HL-60 (cell line): Measurements from ENCODE around the gene FBXL7.

Source experiments
- DNase-seq, 2 experiments: peaks; one replicate each; pipeline ENCODE4 v3.0.0-alpha.2; 2010 to 2020; ENCODE audit warnings: low read depth in 1 of 2, low spot score in 1 of 2
- H3K27ac ChIP-seq: fragments of 250-450 bp; sonication (Bioruptor Pico); replicated peaks from 2 replicates; pipeline ENCODE4 v1.5.1; 2020; ENCODE audit warnings: mild to moderate bottlenecking, moderate library complexity
- H3K27me3 ChIP-seq: fragments of 250-450 bp; sonication (Bioruptor Pico); 2 replicates; pipeline ENCODE4 v1.5.1; 2021; ENCODE audit warnings: mild to moderate bottlenecking, moderate library complexity; ENCODE audit not compliant: insufficient read depth, poor library complexity, severe bottlenecking
- H3K4me3 ChIP-seq: replicated peaks from 2 replicates; pipeline ENCODE4 v1.5.1; 2011; ENCODE audit warnings: mild to moderate bottlenecking, control low read depth, low read length; ENCODE audit not compliant: insufficient read depth
- CTCF ChIP-seq: IDR thresholded peaks from one replicate; pipeline ENCODE4 v1.5.1; 2011; ENCODE audit warnings: low read length, control low read depth, inconsistent platforms; ENCODE audit not compliant: insufficient read depth
- GABPA ChIP-seq: IDR thresholded peaks from 2 replicates; pipeline ENCODE4 v1.6.1; 2012; ENCODE audit warnings: low read depth
- POLR2AphosphoS5 ChIP-seq: IDR thresholded peaks from 2 replicates; pipeline ENCODE4 v1.6.1; 2012; ENCODE audit warnings: low read depth
- REST ChIP-seq: IDR thresholded peaks from 2 replicates; pipeline ENCODE4 v1.6.1; 2012; ENCODE audit warnings: low read depth; ENCODE audit not compliant: insufficient replicate concordance
- SPI1 ChIP-seq: IDR thresholded peaks from 2 replicates; pipeline ENCODE4 v1.6.1; 2012; ENCODE audit warnings: low read depth, mild to moderate bottlenecking, borderline replicate concordance

The FBXL7 gene

GRCh38 chr5:15680455-15680854, 180.5 kb downstream of the FBXL7 start:
- TF ChIP-seq CTCF = no peak
- no peak for TF ChIP-seq REST
- no peak for TF ChIP-seq SPI1
- no peak for TF ChIP-seq POLR2AphosphoS5
- no peak for TF ChIP-seq GABPA
- no peak overlapping the region for H3K27ac ChIP-seq
- no peaks in the 10 kb centered on the region for H3K27me3 ChIP-seq
- DNase-seq = no peak
- no peak overlapping the region for H3K4me3 ChIP-seq

- no peak overlapping the region for H3K4me3 ChIP-seq
- no peak for DNase-seq
- TF ChIP-seq CTCF (no peak), SPI1 (no peak), GABPA (no peak), POLR2AphosphoS5 (no peak), REST (no peak)
- no peak overlapping the region for H3K27ac ChIP-seq
- H3K27me3 ChIP-seq = no peaks in the 10 kb centered on the region
Observed at GRCh38 chr5:15682122-15682521, 182.1 kb downstream of the FBXL7 start.

GRCh38 chr5:15682566-15682965, 182.6 kb downstream of the FBXL7 start:
- H3K27ac ChIP-seq = no peak overlapping the region
- no peaks in the 10 kb centered on the region for H3K27me3 ChIP-seq
- DNase-seq = no peak
- no peak for TF ChIP-seq GABPA
- no peak for TF ChIP-seq CTCF
- TF ChIP-seq SPI1 = no peak
- no peak for TF ChIP-seq REST
- no peak for TF ChIP-seq POLR2AphosphoS5
- no peak overlapping the region for H3K4me3 ChIP-seq
